PC-9 (cell line): Measurements from ENCODE around the gene COL20A1. TPM values are rescaled to one million over a fixed set of nuclear protein-coding genes. Genes with fewer than 3 reads are reported as not detected.

Source experiments
- BruUV-seq: library from RNA; stranded (reverse); fragments of 400-500 nt; replicated peaks from 2 replicates; lab custom pipeline; 2021; lab: Mats Ljungman, UMichigan
- CTCF ChIA-PET: fragments of 300-600 bp; sonication (Branson Sonifier 250); formaldehyde crosslinking; loops from one replicate; lab custom pipeline; 2022; ENCODE audit warnings: antibody characterized with exemption; lab: Charles Lee
- POLR2A ChIA-PET: fragments of 300-600 bp; sonication (Branson Sonifier 250); formaldehyde crosslinking; loops from one replicate; lab custom pipeline; 2022; ENCODE audit warnings: antibody characterized with exemption; ENCODE audit not compliant: unreplicated experiment; lab: Charles Lee
- DNase-seq, 2 experiments: peaks; one replicate each; pipeline versions ENCODE4 v3.0.0 to v3.0.0-alpha.2; 2015 to 2022; ENCODE audit warnings: mixed read lengths in 1 of 2
- H2AFZ ChIP-seq: fragments of 200-600 bp; sonication (generic); 2 replicates; pipeline ENCODE4 v1.8.1; 2017; ENCODE audit warnings: antibody characterized with exemption
- H3F3A ChIP-seq: fragments of 200-600 bp; sonication (generic); 2 replicates; pipeline ENCODE4 v1.8.1; 2017; ENCODE audit warnings: antibody characterized with exemption, mild to moderate bottlenecking, low read depth; ENCODE audit not compliant: insufficient read depth
- H3K27ac ChIP-seq: fragments of 200-600 bp; sonication (generic); 2 replicates; pipeline ENCODE4 v1.6.1; 2016; ENCODE audit warnings: mixed run types
- H3K27me3 ChIP-seq: fragments of 200-600 bp; sonication (generic); 2 replicates; pipeline ENCODE4 v1.6.1; 2016; ENCODE audit warnings: low read depth, mixed run types; ENCODE audit not compliant: insufficient read depth
- H3K36me3 ChIP-seq: fragments of 200-600 bp; sonication (generic); 2 replicates; pipeline ENCODE4 v1.6.1; 2016; ENCODE audit warnings: low read depth, mixed run types
- H3K4me1 ChIP-seq: fragments of 200-600 bp; sonication (generic); replicated peaks from 2 replicates; pipeline ENCODE4 v1.6.1; 2016; ENCODE audit warnings: mixed run types; ENCODE audit not compliant: insufficient read depth
- H3K4me2 ChIP-seq: fragments of 200-600 bp; sonication (generic); 2 replicates; pipeline ENCODE4 v1.6.1; 2017; ENCODE audit warnings: mixed run types
- H3K4me3 ChIP-seq: fragments of 200-600 bp; sonication (generic); 2 replicates; pipeline ENCODE4 v1.6.1; 2016; ENCODE audit warnings: mixed run types
- H3K79me2 ChIP-seq: fragments of 200-600 bp; sonication (generic); 2 replicates; pipeline ENCODE4 v1.6.1; 2017; ENCODE audit warnings: low read depth, mixed run types
- H3K9me2 ChIP-seq: fragments of 200-600 bp; sonication (generic); 2 replicates; pipeline ENCODE4 v1.8.1; 2017; ENCODE audit warnings: mild to moderate bottlenecking; ENCODE audit not compliant: insufficient read depth
- H3K9me3 ChIP-seq: fragments of 200-600 bp; sonication (generic); 2 replicates; pipeline ENCODE4 v1.8.1; 2016; ENCODE audit warnings: low read depth; ENCODE audit not compliant: insufficient read depth
- H4K20me1 ChIP-seq: fragments of 200-600 bp; sonication (generic); 2 replicates; pipeline ENCODE4 v1.8.1; 2017; ENCODE audit not compliant: insufficient read depth
- EZH2 ChIP-seq: fragments of 200-600 bp; sonication (generic); IDR thresholded peaks from 2 replicates; pipeline ENCODE4 v1.8.0; 2017; ENCODE audit warnings: antibody characterized with exemption, low read depth
- intact Hi-C: fragments of 100-400 bp; cut with micrococcal nuclease; formaldehyde crosslinking; loops from one replicate; pipeline ENCODE4 v1.10.0; 2022; ENCODE audit not compliant: unreplicated experiment
- total RNA-seq: library from RNA; stranded (reverse); gene quantifications from 2 replicates; pipeline ENCODE4 v1.2.3, GENCODE V29; 2021
- TF ChIP-seq, protein P1 (sequence below): fragments of 200-600 bp; sonication (generic); conservative IDR thresholded peaks from 2 replicates; pipeline ENCODE4 v1.6.1; 2017; ENCODE audit warnings: mixed run types, antibody characterized with exemption, mild to moderate bottlenecking, moderate library complexity

The COL20A1 gene
- total RNA-seq, 1 experiment from 2014 or later = not detected

DNA sequence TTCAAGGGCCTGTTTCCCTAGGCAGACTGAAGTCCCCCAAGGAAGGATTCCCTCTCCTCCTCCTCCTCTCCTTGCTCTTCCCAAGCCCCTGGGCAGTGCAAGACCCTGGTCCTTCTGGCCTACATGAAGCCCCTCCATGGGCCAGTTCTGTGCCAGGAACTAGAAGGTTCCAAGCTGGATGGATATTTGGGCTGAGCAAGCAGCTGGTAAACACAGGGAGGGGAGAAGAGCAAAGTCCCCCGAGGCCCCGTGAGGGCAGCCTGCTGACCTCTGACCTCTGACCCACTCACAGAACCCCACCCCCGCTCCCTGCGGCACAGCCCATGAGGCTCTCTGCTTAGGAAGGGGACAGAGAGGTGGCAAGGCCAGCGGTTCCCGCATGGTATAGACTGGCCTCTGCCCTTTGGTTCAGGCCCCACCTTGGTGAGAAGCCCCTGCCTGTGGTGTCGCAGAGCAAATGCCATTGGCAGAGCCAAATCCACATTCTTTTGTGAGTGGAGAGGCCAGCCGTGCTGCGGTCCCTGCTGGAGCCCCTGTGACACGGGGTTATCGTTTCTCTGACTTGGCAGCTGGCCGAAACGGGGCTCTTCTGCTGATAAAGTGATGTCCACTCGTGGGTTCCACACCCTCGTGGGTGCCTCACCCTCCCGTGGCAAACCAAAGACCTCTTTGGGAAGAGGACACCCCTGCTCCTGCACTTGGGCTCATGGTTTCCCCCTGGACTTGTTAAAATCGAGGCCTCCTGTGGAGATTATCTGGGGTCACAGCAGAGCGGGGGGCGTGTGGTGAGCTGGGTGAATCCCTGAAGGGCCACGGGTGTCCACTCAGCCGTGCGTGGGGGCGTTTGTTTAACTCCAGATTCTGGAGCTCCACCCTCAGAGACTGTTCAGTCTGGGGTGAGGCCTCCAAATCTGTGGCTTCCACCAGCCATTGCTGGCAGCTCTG lies 70.3 kb downstream of the COL20A1 start:
- Histone ChIP-seq H3K4me3 (no peak overlapping the region), H3K4me2 (no peak overlapping the region), H3K27ac (no peak overlapping the region), H3K4me1 (no peaks in the 10 kb centered on the region), H3K79me2 (no peaks in the 10 kb centered on the region), H3F3A (no peaks in the 10 kb centered on the region), H2AFZ (no peak overlapping the region), H3K9me2 (no peaks in the 10 kb centered on the region), H3K27me3 (peaks cover 70% of the 10 kb centered on the region), H3K9me3 (no peaks in the 10 kb centered on the region), H3K36me3 (no peaks in the 10 kb centered on the region), H4K20me1 (peaks cover 6% of the 10 kb centered on the region; the same call in 1 of the 2 replicates)
- TF ChIP-seq, protein P1, sequence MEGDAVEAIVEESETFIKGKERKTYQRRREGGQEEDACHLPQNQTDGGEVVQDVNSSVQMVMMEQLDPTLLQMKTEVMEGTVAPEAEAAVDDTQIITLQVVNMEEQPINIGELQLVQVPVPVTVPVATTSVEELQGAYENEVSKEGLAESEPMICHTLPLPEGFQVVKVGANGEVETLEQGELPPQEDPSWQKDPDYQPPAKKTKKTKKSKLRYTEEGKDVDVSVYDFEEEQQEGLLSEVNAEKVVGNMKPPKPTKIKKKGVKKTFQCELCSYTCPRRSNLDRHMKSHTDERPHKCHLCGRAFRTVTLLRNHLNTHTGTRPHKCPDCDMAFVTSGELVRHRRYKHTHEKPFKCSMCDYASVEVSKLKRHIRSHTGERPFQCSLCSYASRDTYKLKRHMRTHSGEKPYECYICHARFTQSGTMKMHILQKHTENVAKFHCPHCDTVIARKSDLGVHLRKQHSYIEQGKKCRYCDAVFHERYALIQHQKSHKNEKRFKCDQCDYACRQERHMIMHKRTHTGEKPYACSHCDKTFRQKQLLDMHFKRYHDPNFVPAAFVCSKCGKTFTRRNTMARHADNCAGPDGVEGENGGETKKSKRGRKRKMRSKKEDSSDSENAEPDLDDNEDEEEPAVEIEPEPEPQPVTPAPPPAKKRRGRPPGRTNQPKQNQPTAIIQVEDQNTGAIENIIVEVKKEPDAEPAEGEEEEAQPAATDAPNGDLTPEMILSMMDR = no peak
- TF ChIP-seq EZH2 = no peak
- ChIA-PET POLR2A (interaction anchor here (0.7 kb wide), 1 partner anchor 31 kb away, joined by 4 read pairs; no protein-coding TSS in a partner anchor), CTCF (no interaction called here)
- no TSS peak for BruUV-seq
- DNase-seq = no peak
- intact Hi-C loops = no loop called here

- no TSS peak for BruUV-seq
- Histone ChIP-seq H3F3A (no peaks in the 10 kb centered on the region), H3K4me1 (no peaks in the 10 kb centered on the region), H3K27me3 (peaks cover 73% of the 10 kb centered on the region), H3K9me3 (no peaks in the 10 kb centered on the region), H3K27ac (no peak overlapping the region), H3K79me2 (no peaks in the 10 kb centered on the region), H3K36me3 (no peaks in the 10 kb centered on the region), H2AFZ (no peak overlapping the region), H3K4me2 (no peak overlapping the region), H3K9me2 (no peaks in the 10 kb centered on the region), H4K20me1 (peaks cover 6% of the 10 kb centered on the region; the same call in 1 of the 2 replicates), H3K4me3 (no peak overlapping the region)
- ChIA-PET CTCF (no interaction called here), POLR2A (no interaction called here)
- TF ChIP-seq, protein P1 = no peak
- intact Hi-C loops = no loop called here
- DNase-seq = no peak
Observed at GRCh38 chr20:63363981-63364561, 71.1 kb downstream of the COL20A1 start.

DNA sequence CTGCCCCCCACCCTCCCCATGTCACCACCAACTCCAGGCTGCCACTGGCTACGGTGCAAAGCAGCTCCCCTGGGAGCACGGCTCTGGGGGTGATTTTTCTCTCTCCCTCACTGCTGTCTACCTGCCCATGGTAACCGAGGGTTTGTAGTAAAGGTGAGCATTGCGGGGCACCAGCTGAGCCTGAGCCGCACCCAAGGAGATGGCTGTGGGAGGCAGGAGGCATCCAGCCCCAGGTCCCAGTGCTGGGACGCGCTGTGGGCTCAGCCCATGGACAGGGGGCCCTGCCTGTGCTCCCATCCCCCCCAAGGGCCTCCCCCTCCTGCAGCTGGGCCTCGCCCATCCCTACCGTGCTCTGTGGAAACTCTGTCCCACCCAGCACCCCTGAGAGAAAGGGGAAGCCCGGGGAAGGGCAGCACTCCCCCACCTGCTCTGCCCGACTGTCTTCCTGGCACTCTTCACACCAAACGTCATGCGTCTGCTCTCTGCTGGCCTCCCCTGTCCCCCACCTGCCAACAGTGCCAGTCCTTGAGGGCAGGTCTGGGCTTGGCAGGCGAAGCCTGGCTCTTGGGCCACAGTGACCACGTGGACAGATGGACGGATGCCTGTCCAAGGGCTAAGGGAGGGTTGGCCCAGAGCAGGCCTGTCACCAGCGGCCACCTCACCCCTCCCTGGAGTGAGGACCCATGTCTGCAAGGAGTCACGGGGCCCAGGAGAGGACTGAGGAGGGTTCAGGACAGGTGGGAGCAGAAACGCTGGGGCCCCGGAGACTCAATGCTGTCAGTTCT lies 72.0 kb downstream of the COL20A1 start:
- TF ChIP-seq, protein P1 = no peak
- H4K20me1 ChIP-seq = peaks cover 6% of the 10 kb centered on the region; the same call in 1 of the 2 replicates
- ChIA-PET CTCF (no interaction called here), POLR2A (no interaction called here)
- peaks cover 82% of the 10 kb centered on the region for H3K27me3 ChIP-seq
- H2AFZ ChIP-seq = no peak overlapping the region
- no peak overlapping the region for H3K4me2 ChIP-seq
- intact Hi-C loops = no loop called here
- H3F3A ChIP-seq = no peaks in the 10 kb centered on the region
- no peaks in the 10 kb centered on the region for H3K9me2 ChIP-seq
- H3K36me3 ChIP-seq = no peaks in the 10 kb centered on the region
- no peaks in the 10 kb centered on the region for H3K4me1 ChIP-seq
- H3K27ac ChIP-seq = no peak overlapping the region
- H3K79me2 ChIP-seq = no peaks in the 10 kb centered on the region
- DNase-seq = no peak
- H3K9me3 ChIP-seq = no peaks in the 10 kb centered on the region
- BruUV-seq = no TSS peak
- no peak overlapping the region for H3K4me3 ChIP-seq
